ENCODE data around the gene ING3. TPM values are rescaled to one million over a fixed set of nuclear protein-coding genes. Genes with fewer than 3 reads are reported as not detected.

ING3 gene
- 3.6 and 9.4 TPM in 2 replicates for total RNA-seq

GRCh38 chr7:120950539-120951308 is at the start of gene ING3:
Gene ING3 (plus strand): TSS chr7:120950777. CDS start chr7:120950897, 120 bp downstream.

GRCh38 chr7:120988591-120989256 is 38.1 kb downstream of the ING3 start, which contains the start of gene CPED1:
Gene CPED1 (plus strand): TSS chr7:120988711. CDS start chr7:120989622, 911 bp downstream.

Other genes starting within 250 kb of the ING3 start
- not detected in 2 replicates for gene TSPAN12, start 92.6 kb upstream of the ING3 start, total RNA-seq
- gene CPED1, start 37.9 kb downstream of the ING3 start, total RNA-seq: 0.08 and 0.23 TPM in 2 replicates